Stimulated activated CD8-positive, alpha-beta memory T cell treated with anti-CD3 and anti-CD28 coated beads, Interleukin-12 subunit alpha, Interleukin-12 subunit beta, amount 100 ng/mL, for 4 hours (primary cell): Measurements from ENCODE around the gene ITGA2B.
"Not testable (repeated sequence)": the region's sequence is repeated elsewhere in the genome, so short reads cannot be mapped to it uniquely, and the experiment has no call there.

ENCODE experiments used
- DNase-seq: peaks from one replicate; pipeline ENCODE4 v3.0.0-alpha.2; 2020; ENCODE audit warnings: low read depth

ITGA2B gene

GRCh38 chr17:44390250-44390870, 911 bp upstream of the ITGA2B start:
- DNase-seq, result no peak

DNA sequence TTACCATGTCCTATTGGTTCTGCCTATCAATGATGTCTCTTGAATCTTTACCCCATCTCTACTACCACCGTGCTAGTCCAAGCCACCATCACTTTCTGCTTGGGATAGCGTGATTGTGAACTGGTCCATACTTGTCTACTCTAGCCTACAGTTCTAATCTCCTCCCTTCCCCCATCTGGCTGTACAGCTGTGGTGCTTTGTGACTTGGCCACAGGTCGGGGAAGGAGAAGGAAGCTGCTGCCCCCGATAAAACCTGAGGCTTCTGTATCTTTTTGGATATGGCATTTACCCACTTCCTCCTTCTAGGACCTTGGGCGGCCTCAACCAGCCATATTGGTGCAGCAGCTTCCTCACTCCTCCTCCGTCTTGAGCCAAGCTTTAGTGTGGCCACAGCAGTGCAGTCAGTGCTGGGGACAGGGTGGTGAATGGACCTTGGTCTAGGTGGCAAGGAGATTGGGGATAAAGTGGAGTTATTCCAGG, 314 bp upstream of the ITGA2B start:
- no peak for DNase-seq

DNA sequence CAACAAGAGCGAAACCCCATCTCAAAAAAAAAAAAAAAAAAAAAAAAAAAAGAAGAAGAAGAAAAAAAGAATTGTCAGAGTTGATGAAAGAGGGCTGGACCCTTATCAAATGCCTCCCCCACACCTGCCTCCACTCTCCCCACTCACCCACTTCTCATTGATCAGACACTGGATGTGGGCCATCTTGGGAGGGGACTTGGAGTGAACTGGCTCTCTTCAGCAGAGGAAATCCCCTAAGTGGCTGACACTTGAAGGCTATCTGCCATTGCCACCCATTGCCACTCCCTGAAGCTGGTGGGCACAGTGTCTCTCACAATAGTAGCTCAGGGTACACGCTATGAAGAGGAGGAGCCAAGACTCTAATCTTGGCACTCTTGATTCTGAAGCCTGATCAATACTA, 1.6 kb downstream of the ITGA2B start:
- no peak for DNase-seq

DNA sequence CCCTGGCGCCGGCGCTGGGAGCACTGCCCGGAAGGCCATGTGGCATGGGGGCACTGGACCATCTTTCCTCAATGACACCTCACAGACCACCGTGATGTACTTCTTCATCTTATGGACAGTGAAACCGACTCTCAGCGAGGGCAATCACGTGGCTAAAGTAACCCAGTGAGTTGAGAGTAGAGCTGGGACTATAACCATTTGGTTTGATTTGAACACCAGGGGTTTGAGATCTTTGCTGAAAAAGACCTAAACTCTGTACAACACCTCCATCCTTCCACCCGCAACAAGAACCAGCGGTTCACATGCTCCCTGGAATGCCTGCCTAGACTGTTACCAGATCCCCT, 3.3 kb downstream of the ITGA2B start:
- DNase-seq, result no peak

- DNase-seq, result peak; percentile 69
Measured at GRCh38 chr17:44385287-44386181, 3.9 kb downstream of the ITGA2B start.

DNA sequence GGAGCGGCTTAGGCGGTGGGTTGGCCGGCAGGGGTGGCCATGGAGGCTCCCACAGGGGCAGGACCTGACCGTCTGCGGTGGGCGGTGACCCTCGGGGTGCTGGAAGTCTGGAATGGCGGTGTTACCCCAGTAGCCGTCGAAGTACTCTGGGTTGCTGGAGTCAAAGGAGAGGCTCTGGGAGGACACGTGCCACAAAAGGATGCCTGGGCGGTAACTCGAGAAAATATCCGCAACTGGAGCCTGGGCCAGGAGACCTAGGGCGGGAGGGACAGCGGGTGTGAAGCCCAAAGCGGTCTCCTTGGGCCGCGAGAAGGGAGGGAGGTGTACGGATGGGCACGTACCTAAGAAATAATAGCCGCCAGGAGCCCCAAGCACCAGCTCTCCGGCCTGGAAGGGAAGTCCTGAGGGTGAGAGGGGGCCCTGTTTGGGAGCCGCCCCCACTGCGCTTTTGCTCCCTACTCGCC, 4.6 kb downstream of the ITGA2B start:
- DNase-seq, result no peak

DNA sequence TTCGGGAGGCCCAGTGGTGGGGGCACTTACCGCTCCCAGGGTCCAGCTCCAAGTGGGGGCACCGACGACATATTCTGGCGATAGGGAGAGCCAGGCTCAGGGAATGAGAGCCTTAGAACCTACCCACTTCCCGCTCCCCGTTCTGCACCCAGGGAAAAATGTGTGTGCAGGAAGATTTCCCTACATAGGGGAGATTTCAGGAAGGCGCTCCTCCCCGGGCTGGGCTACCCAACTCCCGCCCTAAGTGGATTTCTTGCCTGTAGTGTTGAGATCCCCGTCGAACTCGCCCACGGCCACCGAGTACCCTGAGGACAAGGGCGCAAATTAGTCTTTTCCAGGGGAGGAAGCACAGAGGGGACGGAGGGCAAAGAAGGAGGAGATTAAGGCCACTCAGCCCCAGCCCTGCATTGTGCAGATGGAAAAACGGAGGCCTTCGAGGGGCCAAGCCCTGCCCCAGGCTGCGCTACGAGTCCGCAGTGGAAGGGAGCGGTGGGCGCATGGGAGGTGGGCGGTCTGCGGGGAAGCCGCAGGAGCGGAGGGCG, 5.1 kb downstream of the ITGA2B start:
- DNase-seq, result no peak

- DNase-seq, result no peak
Measured at GRCh38 chr17:44383861-44384260, 5.6 kb downstream of the ITGA2B start.

- no peak for DNase-seq
Measured at GRCh38 chr17:44383363-44383762, 6.1 kb downstream of the ITGA2B start.

GRCh38 chr17:44382917-44383316, 6.5 kb downstream of the ITGA2B start:
- DNase-seq, result no peak

DNA sequence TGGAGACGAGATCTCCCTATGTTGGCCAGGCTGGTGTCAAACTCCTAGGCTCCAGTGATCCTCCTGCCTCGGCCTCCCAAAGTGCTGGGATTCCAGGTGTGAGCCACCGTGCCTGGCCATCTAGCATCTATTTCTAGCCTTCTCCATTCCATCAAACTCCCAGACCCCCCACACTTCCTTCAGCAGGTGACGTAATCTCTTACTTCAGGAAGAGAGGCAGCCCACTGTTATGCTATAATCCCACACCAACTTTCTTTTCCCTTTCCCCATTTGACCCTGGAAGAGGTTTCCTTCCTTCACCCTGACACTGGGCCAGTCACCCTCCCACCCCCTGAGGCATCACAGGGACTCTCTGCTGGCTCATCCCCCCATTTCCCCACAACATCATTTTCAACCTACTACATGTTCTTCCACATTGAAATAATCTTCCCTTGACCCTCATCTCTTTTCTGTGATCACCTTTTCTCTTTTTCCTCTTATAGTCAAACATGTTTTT, 7.6 kb downstream of the ITGA2B start:
- DNase-seq, result no peak

DNA sequence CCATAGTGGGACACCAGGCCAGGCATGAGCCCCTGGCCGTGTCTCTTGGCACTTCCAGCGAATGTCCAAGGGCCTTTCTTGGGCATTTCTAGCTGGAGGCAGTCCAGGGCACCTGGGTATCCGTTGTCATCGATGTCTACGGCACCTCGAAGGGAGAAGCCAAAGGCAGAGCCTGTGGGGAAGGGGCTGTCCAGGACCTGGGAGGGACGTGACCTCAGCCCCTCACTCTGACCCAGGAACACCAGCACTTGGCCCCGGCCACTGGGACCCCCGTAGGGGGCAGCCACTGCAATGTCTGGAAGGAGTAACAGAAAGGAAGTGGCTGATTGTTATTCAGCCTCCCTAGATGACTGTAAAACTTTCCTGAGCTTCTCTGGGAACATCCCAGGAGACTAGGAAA, 8.7 kb downstream of the ITGA2B start:
- DNase-seq, result no peak

GRCh38 chr17:44379887-44380286, 9.6 kb downstream of the ITGA2B start:
- DNase-seq, result no peak

GRCh38 chr17:44378171-44378705, 11.2 kb downstream of the ITGA2B start:
- DNase-seq, result no peak

- DNase-seq, result no peak
Measured at GRCh38 chr17:44376779-44377178, 12.7 kb downstream of the ITGA2B start.

GRCh38 chr17:44376124-44376523, 13.3 kb downstream of the ITGA2B start:
- no peak for DNase-seq

DNA sequence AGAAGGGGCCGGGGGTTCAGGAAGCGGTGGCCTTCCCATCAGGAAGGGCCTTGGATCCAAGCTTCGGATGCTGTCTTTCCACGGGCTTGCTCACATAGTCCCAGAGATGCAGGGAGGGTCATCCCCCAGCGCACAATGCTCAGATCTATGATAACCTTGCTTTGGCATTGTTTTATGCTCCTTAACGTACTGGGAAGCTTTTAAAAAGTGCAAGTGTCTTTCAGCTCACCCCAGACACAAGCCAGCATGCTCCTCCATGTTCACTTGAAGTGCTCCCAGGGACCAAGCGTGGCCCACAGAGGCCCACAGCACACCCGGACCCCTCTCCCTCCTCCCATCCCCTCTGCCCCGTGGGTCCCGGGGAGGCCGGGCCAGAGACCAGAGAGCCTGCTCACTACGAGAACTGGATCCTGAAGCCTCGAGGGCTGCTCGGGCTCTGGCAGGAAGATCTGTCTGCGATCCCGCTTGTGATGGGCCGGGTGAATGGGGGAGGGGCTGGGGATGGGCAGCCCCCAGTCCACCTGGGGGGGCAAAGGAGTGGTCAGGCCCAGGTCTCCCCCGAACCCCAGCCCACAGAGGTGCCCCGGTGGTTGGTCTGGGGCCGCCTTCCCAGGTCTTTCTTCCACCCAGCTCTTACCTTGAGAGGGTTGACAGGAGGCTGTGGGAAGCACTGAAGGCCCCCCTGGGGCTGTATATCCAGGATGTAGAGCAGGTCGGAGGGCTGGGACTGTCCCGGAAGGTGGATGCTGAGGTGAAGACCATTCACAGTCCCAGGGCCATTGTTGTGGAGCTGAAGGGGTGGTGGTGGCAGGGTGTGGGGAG, 14.0 kb downstream of the ITGA2B start:
- no peak for DNase-seq

DNA sequence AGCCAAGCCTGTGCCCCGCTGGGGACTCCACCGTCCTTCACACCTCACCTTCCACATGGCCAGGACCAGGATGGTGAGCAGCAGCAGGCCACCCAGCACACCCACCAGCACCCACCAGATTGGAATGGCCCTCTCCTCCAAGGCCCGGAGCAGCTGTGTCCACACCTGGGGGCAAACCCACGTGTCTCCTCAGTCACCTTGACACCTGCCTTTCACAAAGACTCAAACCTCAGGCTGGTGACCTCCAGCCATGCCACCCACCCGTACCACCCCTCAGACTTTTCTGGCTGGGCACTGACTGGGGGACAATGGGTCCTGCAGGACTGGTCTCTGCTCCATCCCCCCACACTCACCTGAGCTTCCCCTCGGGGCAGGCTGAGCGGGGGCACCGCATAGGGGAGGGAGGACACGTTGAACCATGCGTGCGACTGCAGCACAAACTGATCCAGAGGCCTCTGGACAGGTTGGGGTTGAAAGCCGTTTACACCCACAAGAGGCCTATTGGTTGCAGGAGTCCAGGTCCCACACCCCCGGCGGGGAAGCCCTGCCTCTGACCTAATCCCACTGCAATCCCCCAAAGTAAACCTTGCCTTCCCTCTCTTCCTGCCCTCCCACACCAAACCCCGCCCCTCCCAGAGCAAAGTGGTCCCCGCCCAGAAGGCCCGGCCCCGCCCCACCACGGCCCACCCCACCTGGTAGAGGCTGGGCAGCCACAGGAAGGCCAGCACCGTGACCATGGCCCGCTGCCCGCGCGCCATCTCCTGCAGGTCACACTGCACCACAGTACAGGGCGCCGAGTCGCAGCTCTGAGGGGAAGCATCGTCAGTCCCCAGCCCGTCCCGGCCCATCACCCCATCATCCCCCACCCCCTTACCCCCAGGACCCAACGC, 14.9 kb downstream of the ITGA2B start:
- DNase-seq, result no peak

DNA sequence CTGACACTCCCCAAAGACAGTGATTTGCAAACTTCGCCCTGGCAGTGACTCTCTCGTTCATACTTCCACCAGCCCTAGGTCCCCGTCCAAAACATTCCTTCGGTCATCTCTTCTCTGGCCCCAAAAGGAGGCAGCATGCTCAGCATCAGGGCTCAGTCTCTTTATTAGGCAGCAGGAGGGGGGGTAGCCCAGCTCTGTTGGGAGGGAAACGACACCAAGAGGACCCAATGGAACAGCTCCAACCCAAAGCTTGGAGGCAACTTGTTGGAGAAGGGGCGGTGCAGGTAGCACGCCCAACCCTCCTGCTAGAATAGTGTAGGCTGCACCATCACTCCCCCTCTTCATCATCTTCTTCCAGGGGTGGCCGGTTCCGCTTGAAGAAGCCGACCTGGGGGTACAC, 17.4 kb downstream of the ITGA2B start:
- no peak for DNase-seq

GRCh38 chr17:44369414-44370023, 19.9 kb downstream of the ITGA2B start:
- DNase-seq, result not testable (repeated sequence)
